SK-N-SH treated with all-trans-retinoic acid at 6 μM for 48 hours (cell line): Measurements from ENCODE around the gene AACS.

Source experiments
- ATAC-seq: fragments of 200-7000 bp; cut with Tn5 transposase; 3 replicates; pipeline ENCODE4 v1.9.1; 2020; ENCODE audit warnings: mild to moderate bottlenecking, moderate library complexity
- ARNTL ChIP-seq: fragments of 450-650 bp; formaldehyde crosslinking; IDR thresholded peaks from 2 replicates; pipeline ENCODE4 v1.5.0; 2020; ENCODE audit warnings: low read depth, mild to moderate bottlenecking, moderate library complexity, borderline replicate concordance
- BACH2 ChIP-seq: fragments of 250-450 bp; sonication (Bioruptor Pico); IDR thresholded peaks from 2 replicates; pipeline ENCODE4 v1.9.0; 2021; ENCODE audit warnings: mild to moderate bottlenecking, borderline replicate concordance
- CREB5 ChIP-seq: fragments of 250-450 bp; sonication (Bioruptor Pico); IDR thresholded peaks from 2 replicates; pipeline ENCODE4 v1.5.1; 2020; ENCODE audit warnings: low read depth, mild to moderate bottlenecking, moderate library complexity
- CSDC2 ChIP-seq: fragments of 250-450 bp; sonication (Bioruptor Pico); IDR thresholded peaks from 2 replicates; pipeline ENCODE4 v1.5.0; 2020; ENCODE audit warnings: mild to moderate bottlenecking, moderate library complexity
- CSRNP3 ChIP-seq: fragments of 250-450 bp; sonication (Bioruptor Pico); IDR thresholded peaks from 2 replicates; pipeline ENCODE4 v1.5.1; 2021; ENCODE audit warnings: mild to moderate bottlenecking, moderate library complexity
- ESRRG ChIP-seq: fragments of 250-450 bp; sonication (Bioruptor Pico); IDR thresholded peaks from 2 replicates; pipeline ENCODE4 v1.6.1; 2021; ENCODE audit warnings: mild to moderate bottlenecking
- GLIS3 ChIP-seq: fragments of 250-450 bp; sonication (Bioruptor Pico); IDR thresholded peaks from 2 replicates; pipeline ENCODE4 v1.5.0; 2020; ENCODE audit warnings: mild to moderate bottlenecking, moderate library complexity
- ISL1 ChIP-seq: fragments of 250-450 bp; sonication (Bioruptor Pico); IDR thresholded peaks from 2 replicates; pipeline ENCODE4 v2.1.2; 2022; ENCODE audit warnings: mild to moderate bottlenecking, moderate library complexity
- OSR1 ChIP-seq: fragments of 250-450 bp; sonication (Bioruptor Pico); IDR thresholded peaks from 2 replicates; pipeline ENCODE4 v1.8.0; 2022; ENCODE audit warnings: moderate library complexity, mild to moderate bottlenecking, inconsistent platforms
- PATZ1 ChIP-seq: fragments of 250-450 bp; sonication (Bioruptor Pico); IDR thresholded peaks from 2 replicates; pipeline ENCODE4 v1.8.0; 2020; ENCODE audit warnings: mild to moderate bottlenecking, moderate library complexity, borderline replicate concordance
- PPARA ChIP-seq: fragments of 250-450 bp; sonication (Bioruptor Pico); IDR thresholded peaks from 2 replicates; pipeline ENCODE4 v1.5.0; 2020; ENCODE audit warnings: mild to moderate bottlenecking, borderline replicate concordance
- RARB ChIP-seq: fragments of 250-450 bp; sonication (Bioruptor Pico); IDR thresholded peaks from 2 replicates; pipeline ENCODE4 v1.8.0; 2021; ENCODE audit warnings: mild to moderate bottlenecking, moderate library complexity
- TCF4 ChIP-seq: fragments of 250-450 bp; sonication (Bioruptor Pico); IDR thresholded peaks from 2 replicates; pipeline ENCODE4 v1.8.0; 2021; ENCODE audit warnings: mild to moderate bottlenecking, moderate library complexity, borderline replicate concordance
- TOX ChIP-seq: fragments of 250-450 bp; sonication (Bioruptor Pico); IDR thresholded peaks from 2 replicates; pipeline ENCODE4 v1.8.0; 2021; ENCODE audit warnings: mild to moderate bottlenecking, moderate library complexity, borderline replicate concordance
- ZC3H10 ChIP-seq: fragments of 250-450 bp; sonication (Bioruptor Pico); IDR thresholded peaks from 2 replicates; pipeline ENCODE4 v1.5.1; 2021; ENCODE audit warnings: mild to moderate bottlenecking, moderate library complexity
- ZFP3 ChIP-seq: fragments of 250-450 bp; sonication (Bioruptor Pico); IDR thresholded peaks from 2 replicates; pipeline ENCODE4 v1.5.0; 2020; ENCODE audit warnings: mild to moderate bottlenecking, moderate library complexity
- ZFP30 ChIP-seq: fragments of 450-650 bp; formaldehyde crosslinking; IDR thresholded peaks from 2 replicates; pipeline ENCODE4 v1.5.0; 2022; ENCODE audit warnings: mild to moderate bottlenecking, moderate library complexity
- ZNF565 ChIP-seq: fragments of 450-650 bp; formaldehyde crosslinking; conservative IDR thresholded peaks from 2 replicates; pipeline ENCODE4 v1.5.0; 2020; ENCODE audit warnings: low read depth, mild to moderate bottlenecking, moderate library complexity
- ZNF8 ChIP-seq: fragments of 450-650 bp; formaldehyde crosslinking; IDR thresholded peaks from 2 replicates; pipeline ENCODE4 v1.5.0; 2020; ENCODE audit warnings: mild to moderate bottlenecking, moderate library complexity
- TF ChIP-seq, protein P1 (sequence below): fragments of 250-450 bp; sonication (Bioruptor Pico); IDR thresholded peaks from 2 replicates; pipeline ENCODE4 v1.8.0; 2021; ENCODE audit warnings: low read depth, mild to moderate bottlenecking, moderate library complexity, borderline replicate concordance
- TF ChIP-seq, protein P2 (sequence below): fragments of 250-450 bp; sonication (Bioruptor Pico); IDR thresholded peaks from 2 replicates; pipeline ENCODE4 v1.5.0; 2020; ENCODE audit warnings: mild to moderate bottlenecking, moderate library complexity

AACS gene

GRCh38 chr12:125099409-125099782 lies 34.2 kb downstream of the AACS start:
- TF ChIP-seq ZC3H10 (CRISPR knock-in tag) (no peak), ISL1 (CRISPR knock-in tag) (no peak), BACH2 (no peak), TOX (CRISPR knock-in tag) (no peak), PPARA (CRISPR knock-in tag) (no peak)
- ATAC-seq, result no peak

DNA sequence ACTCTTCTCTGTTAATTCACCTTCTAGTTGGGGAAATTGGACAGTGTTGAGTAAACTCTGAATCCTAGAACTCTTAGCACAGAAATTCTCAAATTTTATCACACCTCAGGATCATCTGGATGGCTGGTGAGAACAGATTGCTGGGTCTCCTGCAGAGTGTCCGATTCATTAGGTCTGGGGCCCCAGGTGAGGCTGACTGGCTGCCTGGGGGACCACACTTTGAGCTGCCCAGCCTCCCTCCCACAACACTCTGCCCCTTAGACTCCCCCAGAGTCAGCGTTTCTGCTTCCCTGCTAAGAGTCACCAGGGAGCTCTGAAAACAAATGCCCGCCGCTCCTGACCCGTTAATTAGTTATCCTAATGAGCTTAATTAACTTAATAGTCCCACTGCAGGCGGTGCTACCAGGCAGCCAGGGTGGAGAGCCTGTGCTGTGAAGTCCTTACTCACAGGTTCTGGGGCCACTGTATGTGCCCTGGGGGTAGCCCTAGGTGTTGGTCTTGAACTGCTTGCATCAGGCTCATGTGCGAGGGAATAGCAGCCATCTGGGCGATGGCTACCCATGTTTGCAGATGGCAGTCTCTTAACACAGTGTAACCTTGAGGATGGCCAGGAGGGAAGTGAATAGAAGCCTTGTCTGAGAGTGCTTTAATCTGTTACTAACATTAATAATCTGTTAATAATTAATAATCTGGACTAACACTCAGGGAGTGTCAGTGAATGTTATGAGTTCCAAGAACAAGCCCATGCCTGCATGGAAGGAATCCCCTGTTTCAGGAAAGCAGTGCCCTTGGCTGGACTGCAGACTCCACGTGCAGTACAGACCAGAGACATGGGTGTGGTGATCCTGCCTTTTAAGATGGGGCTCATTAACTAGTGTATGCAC lies 35.6 kb downstream of the AACS start:
- TF ChIP-seq ISL1 (CRISPR knock-in tag) (no peak), ZFP3 (CRISPR knock-in tag) (no peak), PATZ1 (CRISPR knock-in tag) (no peak), ESRRG (no peak), PPARA (CRISPR knock-in tag) (no peak), ARNTL (CRISPR knock-in tag) (no peak), TOX (CRISPR knock-in tag) (no peak), OSR1 (no peak), ZC3H10 (CRISPR knock-in tag) (no peak), CSDC2 (CRISPR knock-in tag) (no peak), ZNF565 (no peak), ZNF8 (CRISPR knock-in tag) (no peak), RARB (CRISPR knock-in tag) (no peak), GLIS3 (CRISPR knock-in tag) (no peak)
- TF ChIP-seq, protein P1, sequence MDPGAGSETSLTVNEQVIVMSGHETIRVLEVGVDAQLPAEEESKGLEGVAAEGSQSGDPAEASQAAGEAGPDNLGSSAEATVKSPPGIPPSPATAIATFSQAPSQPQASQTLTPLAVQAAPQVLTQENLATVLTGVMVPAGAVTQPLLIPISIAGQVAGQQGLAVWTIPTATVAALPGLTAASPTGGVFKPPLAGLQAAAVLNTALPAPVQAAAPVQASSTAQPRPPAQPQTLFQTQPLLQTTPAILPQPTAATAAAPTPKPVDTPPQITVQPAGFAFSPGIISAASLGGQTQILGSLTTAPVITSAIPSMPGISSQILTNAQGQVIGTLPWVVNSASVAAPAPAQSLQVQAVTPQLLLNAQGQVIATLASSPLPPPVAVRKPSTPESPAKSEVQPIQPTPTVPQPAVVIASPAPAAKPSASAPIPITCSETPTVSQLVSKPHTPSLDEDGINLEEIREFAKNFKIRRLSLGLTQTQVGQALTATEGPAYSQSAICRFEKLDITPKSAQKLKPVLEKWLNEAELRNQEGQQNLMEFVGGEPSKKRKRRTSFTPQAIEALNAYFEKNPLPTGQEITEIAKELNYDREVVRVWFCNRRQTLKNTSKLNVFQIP, result no peak
- no peak for ATAC-seq

DNA sequence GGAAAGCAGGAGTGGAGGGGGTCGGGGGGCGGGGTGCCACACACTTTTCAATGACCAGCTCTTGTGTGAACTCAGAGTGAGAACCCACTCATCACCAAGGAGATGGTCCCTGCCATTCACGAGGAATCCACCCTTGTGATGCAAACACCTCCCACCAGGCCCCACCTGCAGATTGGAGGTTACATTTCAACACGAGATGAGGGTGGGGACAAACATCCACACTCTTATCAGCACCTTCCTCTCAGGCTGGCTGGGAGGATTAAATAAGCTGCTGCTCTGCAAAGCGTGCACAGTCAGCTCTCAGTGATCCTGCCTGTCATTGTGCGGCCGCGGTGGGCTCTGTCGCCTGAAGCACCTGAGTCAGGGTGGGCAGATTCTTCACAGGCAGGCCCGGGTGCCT lies 39.7 kb downstream of the AACS start:
- ATAC-seq, result no peak
- TF ChIP-seq RARB (CRISPR knock-in tag), result no peak
- no peak for TF ChIP-seq ZNF8 (CRISPR knock-in tag)
- no peak for TF ChIP-seq CREB5 (CRISPR knock-in tag)
- TF ChIP-seq PPARA (CRISPR knock-in tag), result no peak
- TF ChIP-seq CSDC2 (CRISPR knock-in tag), result no peak
- TF ChIP-seq ZC3H10 (CRISPR knock-in tag), result no peak
- no peak for TF ChIP-seq TOX (CRISPR knock-in tag)
- no peak for TF ChIP-seq ARNTL (CRISPR knock-in tag)
- no peak for TF ChIP-seq BACH2
- TF ChIP-seq, protein P2, sequence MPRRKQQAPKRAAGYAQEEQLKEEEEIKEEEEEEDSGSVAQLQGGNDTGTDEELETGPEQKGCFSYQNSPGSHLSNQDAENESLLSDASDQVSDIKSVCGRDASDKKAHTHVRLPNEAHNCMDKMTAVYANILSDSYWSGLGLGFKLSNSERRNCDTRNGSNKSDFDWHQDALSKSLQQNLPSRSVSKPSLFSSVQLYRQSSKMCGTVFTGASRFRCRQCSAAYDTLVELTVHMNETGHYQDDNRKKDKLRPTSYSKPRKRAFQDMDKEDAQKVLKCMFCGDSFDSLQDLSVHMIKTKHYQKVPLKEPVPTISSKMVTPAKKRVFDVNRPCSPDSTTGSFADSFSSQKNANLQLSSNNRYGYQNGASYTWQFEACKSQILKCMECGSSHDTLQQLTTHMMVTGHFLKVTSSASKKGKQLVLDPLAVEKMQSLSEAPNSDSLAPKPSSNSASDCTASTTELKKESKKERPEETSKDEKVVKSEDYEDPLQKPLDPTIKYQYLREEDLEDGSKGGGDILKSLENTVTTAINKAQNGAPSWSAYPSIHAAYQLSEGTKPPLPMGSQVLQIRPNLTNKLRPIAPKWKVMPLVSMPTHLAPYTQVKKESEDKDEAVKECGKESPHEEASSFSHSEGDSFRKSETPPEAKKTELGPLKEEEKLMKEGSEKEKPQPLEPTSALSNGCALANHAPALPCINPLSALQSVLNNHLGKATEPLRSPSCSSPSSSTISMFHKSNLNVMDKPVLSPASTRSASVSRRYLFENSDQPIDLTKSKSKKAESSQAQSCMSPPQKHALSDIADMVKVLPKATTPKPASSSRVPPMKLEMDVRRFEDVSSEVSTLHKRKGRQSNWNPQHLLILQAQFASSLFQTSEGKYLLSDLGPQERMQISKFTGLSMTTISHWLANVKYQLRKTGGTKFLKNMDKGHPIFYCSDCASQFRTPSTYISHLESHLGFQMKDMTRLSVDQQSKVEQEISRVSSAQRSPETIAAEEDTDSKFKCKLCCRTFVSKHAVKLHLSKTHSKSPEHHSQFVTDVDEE, result no peak
- no peak for TF ChIP-seq ISL1 (CRISPR knock-in tag)
- no peak for TF ChIP-seq GLIS3 (CRISPR knock-in tag)
- TF ChIP-seq ZFP30, result no peak
- no peak for TF ChIP-seq OSR1
- TF ChIP-seq CSRNP3 (CRISPR knock-in tag), result no peak
- no peak for TF ChIP-seq ESRRG
- TF ChIP-seq, protein P1, result no peak
- no peak for TF ChIP-seq PATZ1 (CRISPR knock-in tag)
- TF ChIP-seq ZFP3 (CRISPR knock-in tag), result no peak
- TF ChIP-seq TCF4 (CRISPR knock-in tag), result no peak
